ENCODE data around the gene GRIK4.
A peak's percentile ranks its signal among the peaks of the same experiment; 100 is the strongest.
"Not testable (repeated sequence)": the region's sequence is repeated elsewhere in the genome, so short reads cannot be mapped to it uniquely, and the experiment has no call there.

Gene GRIK4

DNA sequence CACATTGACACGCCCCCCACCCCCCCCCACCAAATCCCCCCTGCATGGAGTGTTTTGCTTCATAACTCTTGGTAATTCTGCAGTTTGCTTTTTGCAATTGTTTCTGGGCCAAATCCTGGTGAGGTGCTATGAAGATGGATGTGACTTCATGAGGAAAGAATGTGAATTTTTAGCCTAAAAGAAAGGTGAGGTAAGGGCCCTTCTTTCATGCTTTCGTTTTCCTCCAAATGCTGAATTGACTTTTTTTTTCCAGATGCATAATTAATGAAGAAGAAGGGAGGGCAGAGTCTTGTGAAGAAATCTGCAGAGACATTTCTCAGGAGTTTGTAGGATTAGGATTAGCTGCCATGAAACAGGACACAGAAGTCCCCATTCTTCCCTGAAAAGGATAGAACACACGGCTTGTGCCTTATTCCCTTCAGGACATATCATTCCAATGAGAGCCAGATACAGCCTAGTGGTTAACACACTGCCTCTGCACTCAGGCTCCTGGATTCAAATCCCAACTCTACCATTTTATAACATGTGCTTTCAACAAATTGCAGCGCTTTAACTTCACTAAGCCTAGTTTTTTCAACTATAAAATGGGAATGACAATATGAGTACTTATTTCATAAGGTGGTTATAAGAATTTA lies 492.8 kb downstream of the GRIK4 start:
- DNase-seq (ENCODE audit: low read depth) = no peak

DNA sequence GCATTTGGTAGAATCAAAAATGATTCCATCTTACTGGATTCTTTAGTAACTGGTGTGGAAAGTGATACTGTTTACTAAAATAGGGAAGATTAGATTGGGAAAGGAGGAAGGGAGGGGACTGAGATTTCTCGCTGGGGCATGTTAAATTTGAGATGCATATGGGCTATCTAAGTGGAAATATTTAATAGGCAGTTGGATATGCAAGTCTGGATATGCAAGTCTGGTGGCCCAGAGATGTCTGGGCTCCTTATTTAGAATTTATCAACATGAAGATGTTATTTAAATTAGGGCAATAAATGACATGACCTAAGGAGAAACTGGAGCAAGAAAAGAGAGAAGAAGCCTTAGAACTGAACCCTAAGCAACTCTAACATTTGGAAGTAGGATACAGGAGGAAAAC lies 495.4 kb downstream of the GRIK4 start:
- no peak for DNase-seq (ENCODE audit: low read depth)

DNA sequence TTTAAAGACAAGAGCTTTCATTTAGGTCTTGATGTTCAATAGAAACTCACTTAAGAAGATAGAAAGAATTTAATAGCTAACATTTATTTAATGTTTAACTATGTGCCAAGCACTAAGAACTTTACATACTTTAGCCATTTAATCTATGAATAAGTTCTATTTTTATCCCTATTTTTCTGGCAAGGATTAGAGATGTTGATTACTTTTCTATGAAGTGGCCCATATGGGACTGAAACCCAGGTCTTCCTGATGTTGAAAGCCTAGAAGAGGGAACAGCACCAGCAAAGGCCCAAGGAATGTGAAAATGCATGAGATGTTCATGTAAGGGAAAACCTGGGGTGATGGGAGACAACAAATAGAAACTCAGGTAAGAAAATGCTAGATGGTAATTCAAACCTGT lies 497.0 kb downstream of the GRIK4 start:
- DNase-seq (ENCODE audit: low read depth) = no peak

DNA sequence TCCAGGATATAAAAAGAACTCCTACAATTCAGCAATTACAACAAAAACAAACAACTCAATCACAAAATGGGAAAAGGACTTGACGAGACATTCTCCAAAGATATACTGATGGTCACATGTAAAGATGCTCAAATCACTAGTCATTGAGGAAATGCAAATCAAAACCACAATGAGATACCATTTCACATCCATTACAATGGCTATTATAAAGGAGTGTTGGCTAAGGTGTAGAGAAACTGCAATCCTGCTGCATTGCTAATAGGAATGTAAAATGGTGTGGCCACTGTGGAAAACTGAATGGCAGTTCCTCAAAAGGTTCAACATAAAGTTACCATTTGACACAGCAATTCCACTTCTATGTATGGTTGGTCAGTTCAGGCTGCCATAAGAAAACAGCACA lies 500.5 kb downstream of the GRIK4 start:
- no peak for DNase-seq (ENCODE audit: low read depth)

DNA sequence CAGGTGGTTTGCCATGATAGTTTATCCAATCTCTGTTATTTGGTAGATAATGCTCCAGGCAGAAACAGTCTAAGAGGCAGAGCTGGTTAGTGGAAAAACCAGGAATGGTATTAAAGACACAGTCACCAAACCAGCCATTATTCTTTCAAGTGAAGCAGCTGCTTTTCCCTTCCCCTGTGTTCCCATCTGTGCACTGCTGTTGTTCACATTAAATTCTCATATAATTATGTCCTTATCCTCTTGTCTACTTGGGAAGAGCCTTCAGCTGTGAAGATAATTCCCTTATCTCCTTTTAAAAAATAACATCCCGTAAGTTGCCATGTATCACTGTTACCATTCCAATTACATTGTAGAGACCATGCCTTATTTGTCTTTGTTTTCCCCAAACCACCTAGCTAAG lies 507.2 kb downstream of the GRIK4 start:
- no peak for DNase-seq (ENCODE audit: low read depth)

DNA sequence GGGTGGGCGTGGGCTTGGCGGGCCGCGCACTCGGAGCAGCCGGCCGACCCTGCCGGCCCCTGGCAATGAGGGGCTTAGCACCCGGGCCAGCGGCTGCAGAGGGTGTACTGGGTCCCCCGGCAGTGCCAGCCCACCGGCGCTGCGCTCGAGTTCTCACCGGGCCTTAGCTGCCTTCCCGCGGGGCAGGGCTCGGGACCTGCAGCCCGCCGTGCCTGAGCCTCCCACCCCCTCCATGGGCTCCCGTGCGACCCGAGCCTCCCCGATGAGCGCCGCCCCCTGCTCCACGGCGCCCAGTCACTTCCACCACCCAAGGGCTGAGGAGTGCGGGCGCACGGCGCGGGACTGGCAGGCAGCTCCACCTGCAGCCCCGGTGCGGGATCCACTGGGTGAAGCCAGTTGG lies 510.2 kb downstream of the GRIK4 start:
- DNase-seq (ENCODE audit: low read depth) = not testable (repeated sequence)

DNA sequence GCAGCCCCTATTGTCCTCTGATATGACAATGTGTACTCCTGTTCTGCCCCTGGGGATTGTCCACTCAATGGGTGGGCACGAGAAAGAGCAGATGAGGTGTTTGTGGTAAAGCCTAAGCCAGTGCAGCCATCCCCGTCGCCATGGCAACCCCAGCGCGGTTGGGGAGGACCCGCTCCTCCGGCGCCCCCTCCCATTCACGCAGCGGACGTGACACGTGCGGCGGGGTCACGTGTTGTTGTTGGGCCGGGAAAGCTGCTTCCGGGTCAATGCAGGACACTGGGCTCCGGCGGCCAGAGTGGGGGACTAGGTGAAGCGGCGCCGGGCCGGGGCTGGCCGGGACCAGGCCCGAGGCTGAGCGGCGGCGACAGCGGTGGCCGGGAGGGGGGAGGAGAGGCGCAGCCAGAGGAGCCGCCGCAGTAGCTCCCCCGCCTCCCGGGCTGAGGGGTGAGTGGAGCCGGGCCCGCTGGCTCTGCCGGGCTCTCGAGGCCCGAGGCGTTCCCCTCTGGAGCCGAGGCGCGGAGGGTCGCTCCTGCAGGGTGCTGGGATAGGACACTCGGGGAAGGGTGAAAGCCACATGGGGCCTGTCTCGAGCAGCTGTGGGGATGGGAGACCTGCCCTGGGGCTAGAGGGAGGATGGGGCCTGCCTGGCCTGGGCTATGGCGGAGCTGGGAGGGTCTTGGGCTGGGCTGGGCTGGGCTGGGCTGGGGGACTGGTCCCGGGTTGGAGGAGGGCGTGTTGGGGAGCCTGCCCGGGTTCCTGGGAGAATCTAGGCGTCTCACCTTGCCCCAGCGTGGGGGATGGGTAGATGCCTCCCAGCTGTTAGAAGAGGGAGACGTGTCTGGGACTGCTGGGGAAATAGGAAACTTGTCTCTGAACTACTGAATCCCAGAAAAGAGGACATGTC lies 512.6 kb downstream of the GRIK4 start, which contains the start of gene TBCEL:
TBCEL (plus strand) TSS at position 255 of the 904 bp plus-strand sequence. CDS start 21,589 bp downstream, outside the sequence.
- DNase-seq (ENCODE audit: low read depth) = peak; percentile 86

DNA sequence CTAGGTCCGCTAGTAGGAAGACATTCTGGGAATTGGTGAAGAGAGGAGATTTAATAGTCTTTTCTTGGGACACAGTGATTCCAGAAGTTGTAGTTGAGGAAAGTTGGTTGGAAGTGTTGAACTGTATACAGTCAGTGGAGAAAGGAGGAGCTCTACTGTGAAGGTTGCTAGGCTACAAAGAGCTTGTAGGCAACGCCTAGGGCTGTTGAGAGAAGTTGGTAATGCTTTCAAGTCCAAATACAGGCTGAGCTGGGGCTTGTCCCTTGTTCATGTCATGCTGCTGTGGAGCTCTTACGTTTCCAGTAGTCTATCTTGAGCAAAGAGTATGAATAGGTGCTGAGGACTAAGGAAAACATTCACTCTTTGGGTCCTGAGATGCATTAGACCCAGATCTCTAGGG lies 513.4 kb downstream of the GRIK4 start:
- DNase-seq (ENCODE audit: low read depth) = peak; percentile 30

DNA sequence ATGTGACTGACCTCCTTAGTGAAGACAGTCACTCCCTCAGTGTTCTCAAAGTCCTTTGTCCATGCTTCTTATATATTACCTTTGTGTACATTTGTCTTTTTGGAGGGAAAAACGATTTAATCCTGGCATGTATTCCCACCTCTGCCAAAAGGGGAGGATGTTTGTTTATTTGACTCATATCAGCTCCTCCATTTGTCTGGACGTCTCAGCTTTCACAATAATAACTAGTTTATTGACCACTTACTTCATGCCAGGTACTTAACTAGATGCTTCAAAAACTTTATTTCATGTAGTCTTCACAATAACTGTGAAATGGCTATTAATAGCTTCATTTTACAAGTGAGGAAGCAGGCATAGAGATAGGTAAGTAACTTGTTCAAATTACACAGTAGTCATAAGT lies 517.6 kb downstream of the GRIK4 start:
- no peak for DNase-seq (ENCODE audit: low read depth)

DNA sequence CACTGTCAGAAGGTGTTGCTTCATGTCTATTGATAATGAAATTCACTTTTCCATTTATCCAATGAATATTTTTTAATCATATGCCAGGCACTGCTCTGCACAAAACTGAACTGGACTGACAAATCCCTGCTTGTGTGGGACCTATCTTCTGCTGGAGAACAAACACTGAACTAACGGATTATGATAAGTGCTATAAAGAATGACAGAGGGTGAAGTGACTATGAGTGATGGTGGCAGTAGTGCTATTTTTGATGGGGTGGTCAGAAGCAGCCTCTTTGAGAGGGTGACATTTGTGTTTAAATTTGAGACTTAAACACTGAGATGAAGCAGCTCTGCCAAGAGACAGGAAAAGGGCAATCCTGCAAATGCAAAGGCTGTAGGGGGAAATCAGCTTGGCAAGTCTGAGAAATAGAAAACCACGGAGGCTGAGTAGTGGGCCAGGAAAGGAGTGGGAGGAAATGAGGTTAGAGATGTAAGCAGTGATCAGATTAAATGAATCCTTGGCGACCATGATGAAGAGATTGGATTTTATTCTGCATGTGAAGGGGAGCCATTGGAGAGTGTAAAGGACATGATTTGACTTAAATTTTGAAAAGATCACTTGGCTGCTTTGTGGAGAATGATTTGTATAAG lies 518.4 kb downstream of the GRIK4 start:
- DNase-seq (ENCODE audit: low read depth) = no peak

DNA sequence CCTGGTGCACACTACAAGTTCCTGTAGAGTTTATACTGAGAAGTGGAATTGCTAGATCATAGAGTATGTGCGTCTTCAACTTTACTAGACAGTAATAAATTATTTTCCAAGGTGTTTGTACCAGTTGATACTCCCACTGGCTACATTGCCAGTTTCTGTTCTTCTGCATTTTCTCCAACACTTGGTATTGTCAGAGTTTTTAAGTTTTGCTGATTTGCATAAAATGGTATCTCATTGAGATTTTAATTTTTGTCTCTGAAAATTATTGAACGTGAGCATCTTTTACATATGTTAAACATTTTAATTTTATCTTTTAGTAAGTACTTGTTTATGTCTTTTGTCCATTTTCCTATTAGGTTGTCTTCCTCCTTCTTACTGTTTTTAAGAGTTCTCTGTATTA lies 519.6 kb downstream of the GRIK4 start:
- DNase-seq (ENCODE audit: low read depth) = no peak

DNA sequence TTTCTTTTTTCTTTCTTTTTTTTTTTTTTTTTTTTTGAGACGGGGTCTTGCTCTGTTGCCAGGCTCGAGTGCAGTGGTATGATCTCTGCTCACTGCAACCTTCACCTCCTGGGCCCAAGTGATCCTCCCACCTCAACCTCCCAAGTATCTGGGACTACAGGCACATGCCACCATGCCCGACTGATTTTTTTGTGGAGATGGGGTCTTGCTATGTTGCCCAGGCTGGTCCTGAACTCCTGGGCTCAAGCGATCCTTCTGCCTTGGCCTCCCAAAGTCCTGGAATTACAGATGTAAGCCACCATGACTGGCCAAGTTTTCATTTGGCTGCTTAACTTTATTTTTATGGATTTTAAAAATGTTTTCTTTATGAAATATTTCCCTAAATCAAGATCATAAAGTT lies 520.1 kb downstream of the GRIK4 start:
- not testable (repeated sequence) for DNase-seq (ENCODE audit: low read depth)

DNA sequence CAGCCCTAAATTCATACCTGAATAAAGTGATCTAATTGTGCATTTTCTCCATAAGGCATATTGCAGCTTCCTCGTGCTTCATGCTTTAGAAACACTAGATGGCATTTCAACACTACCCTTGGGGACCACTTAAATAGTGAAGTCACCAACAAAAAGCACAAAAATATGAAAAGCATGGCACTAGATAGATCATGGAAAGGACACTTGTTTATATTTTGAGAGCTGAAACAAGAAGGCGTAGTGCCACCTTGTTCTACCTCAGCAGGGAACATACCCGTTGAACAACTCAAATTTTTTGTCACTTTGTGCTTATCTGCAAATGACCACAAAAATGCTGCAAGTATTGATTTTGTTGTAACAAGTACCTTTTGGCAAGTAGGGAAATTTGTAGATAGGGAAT lies 521.0 kb downstream of the GRIK4 start:
- no peak for DNase-seq (ENCODE audit: low read depth)

DNA sequence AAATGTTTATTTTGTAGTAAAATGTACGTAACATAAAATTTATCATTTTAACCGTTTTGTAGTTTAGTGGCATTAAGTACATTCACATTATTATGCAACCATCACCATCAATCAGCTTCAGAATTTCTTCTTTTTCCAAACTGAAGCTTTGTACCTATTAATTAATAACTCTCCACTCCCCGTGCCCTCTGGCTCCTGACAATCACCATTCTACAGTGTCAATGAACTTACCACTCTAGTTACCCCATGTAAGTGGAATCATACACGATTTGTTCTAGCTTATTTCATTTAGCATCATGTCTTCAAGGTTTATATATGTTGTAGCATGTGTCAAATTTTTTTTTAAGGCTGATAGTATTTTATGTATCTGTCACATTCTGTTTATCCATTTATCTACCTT lies 522.1 kb downstream of the GRIK4 start:
- DNase-seq (ENCODE audit: low read depth) = no peak

DNA sequence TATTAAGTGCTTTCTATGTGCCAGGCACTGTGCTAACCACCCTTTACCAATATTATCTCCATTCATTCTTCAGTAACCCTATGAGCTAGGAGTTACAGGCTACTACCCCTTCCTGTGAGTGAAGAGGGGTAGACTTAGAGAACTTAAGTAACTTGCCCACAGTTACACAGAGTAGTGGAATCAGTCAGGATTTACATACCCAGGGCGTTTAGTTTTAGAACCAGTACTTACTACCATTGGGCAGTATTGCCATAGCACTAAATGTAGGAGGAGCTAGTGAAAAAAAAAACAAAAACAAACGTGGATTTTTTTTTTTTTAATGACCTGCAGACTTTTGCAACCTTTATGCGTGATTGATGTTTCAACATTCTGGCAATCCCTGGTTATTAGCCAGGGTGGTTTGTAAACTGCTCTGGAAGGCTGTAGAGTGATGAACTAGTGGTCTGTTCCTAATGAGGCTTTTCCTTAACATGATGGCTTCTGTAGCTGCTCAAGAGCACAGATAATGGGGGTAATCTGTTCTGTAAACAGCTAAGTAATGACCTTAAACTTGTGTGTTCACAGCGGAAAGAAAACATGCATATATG lies 523.7 kb downstream of the GRIK4 start:
- no peak for DNase-seq (ENCODE audit: low read depth)

DNA sequence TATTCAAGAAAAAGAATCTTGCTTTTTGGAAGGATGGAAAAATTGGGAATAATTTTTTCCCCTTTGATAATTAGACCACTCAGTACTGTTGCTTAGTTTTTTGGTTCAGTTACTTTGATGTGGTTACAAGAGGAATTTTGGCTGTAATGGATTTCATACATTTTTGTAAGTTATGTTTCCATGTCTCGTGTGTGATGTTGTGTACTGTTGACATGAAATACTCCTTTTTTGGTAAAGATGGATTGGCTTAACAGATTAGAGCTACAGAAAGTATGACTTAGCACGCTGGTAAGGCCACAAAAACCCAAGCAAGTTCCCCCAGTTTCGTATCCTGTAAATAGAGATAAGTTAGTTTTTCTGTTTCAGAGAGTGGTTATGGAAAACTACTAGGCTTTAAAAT lies 524.2 kb downstream of the GRIK4 start:
- peak; percentile 9 for DNase-seq (ENCODE audit: low read depth)

DNA sequence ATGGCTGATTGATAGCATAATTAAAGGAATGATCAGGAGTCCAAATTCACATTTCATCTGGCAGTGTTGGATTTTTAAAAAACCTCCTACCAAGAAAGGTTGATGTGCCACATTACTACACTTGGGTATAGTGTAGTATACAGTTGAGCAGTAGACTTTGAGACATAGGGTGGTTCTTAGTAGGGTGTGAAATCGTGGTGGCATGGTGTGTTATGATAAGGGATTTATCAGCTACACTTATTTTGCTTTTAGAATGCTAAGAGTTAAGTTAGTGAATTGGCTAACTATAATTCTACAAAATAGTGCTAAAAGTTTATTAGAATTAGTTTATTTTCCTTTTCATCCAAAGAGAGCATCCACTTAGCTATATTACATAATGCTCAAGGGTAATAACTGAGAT lies 525.5 kb downstream of the GRIK4 start:
- no peak for DNase-seq (ENCODE audit: low read depth)
